Peyer's patch (tissue), 4 donors: ENCODE results near the gene LNX2.

Source experiments
- CTCF ChIP-seq, 6 experiments: fragments of 450-650 bp in 4 of 6; fragments of 200-600 bp in 2 of 6; sonication (generic) in 1 of 6; IDR thresholded peaks; one replicate each; pipeline ENCODE4 v1.5.1; 2017 to 2019; ENCODE audit warnings: antibody characterized with exemption in 6 of 6, mild to moderate bottlenecking in 3 of 6, moderate library complexity in 1 of 6
- POLR2A ChIP-seq, 2 donors: fragments of 450-650 bp; IDR thresholded peaks; one replicate each; pipeline ENCODE4 v1.5.1; 2017; ENCODE audit warnings: antibody characterized with exemption in 2 of 2, mild to moderate bottlenecking in 2 of 2, moderate library complexity in 2 of 2

GRCh38 chr13:27654059-27654458, 33.7 kb upstream of the LNX2 start:
- TF ChIP-seq POLR2A (IDR thresholded peaks at IDR 0.05) (no peak), CTCF (IDR thresholded peaks at IDR 0.05) (no peak)
